Omental fat pad (tissue), 4 donors: ENCODE measurements around the gene SLN. TPM values are rescaled to one million over a fixed set of nuclear protein-coding genes. Genes with fewer than 3 reads are reported as not detected.

ENCODE experiments used
- ATAC-seq: fragments of 150-250 bp; one replicate; pipeline ENCODE4 v1.9.1; 2016; ENCODE audit warnings: mild to moderate bottlenecking, moderate library complexity; ENCODE audit not compliant: low FRiP score
- DNase-seq: peaks from one replicate; pipeline ENCODE4 v3.0.0-alpha.2; 2019; ENCODE audit warnings: low spot score
- total RNA-seq, 4 donors: library from RNA; depleted of rRNA; stranded (reverse); fragments of >200 nt; gene quantifications; one replicate each; pipeline ENCODE4 v1.1.0, GENCODE V29; 2016
- TF ChIP-seq, protein P1 (sequence below), 3 donors: fragments of 450-650 bp; IDR thresholded peaks; one replicate each; pipeline ENCODE4 v1.5.1; 2016 to 2017; ENCODE audit warnings: antibody characterized with exemption in 3 of 3, mild to moderate bottlenecking in 3 of 3, moderate library complexity in 2 of 3

The SLN gene
- total RNA-seq, 4 donors from 2014 or later = not detected

DNA sequence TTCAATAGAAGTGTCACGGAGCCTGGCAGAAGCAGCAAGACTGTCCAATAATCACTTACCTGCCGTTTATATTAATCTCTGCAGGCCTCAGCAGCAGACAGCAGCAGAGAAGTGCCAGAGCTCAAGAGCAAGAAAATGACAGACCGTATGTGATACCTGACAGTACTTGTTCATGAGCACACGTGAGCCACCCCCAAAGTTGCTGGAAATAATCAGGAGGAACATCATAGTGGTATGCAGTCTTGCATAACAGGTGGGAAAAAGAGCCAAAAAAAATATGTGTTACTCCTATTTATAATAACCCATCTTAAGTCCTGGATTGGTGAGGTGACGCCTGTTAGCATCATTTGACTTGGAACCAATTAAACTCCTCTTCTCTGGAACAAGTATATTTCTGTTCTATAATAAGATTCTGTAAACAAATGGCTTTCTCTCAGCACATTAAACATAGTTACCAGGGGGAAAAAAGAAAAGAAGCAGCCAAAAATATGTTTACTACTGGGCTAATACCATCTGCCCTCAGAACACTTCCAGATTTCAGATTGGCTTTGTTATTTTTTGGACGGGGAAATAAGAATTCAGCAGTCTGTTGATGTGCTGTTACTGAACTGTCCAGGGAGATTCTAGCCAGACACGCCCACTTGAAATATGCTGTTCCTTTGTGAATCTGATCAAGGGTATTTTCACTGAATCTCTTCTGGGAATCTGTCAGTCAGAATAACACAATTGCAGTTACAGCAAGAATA is 7.9 kb upstream of the SLN start:
- TF ChIP-seq, protein P1, sequence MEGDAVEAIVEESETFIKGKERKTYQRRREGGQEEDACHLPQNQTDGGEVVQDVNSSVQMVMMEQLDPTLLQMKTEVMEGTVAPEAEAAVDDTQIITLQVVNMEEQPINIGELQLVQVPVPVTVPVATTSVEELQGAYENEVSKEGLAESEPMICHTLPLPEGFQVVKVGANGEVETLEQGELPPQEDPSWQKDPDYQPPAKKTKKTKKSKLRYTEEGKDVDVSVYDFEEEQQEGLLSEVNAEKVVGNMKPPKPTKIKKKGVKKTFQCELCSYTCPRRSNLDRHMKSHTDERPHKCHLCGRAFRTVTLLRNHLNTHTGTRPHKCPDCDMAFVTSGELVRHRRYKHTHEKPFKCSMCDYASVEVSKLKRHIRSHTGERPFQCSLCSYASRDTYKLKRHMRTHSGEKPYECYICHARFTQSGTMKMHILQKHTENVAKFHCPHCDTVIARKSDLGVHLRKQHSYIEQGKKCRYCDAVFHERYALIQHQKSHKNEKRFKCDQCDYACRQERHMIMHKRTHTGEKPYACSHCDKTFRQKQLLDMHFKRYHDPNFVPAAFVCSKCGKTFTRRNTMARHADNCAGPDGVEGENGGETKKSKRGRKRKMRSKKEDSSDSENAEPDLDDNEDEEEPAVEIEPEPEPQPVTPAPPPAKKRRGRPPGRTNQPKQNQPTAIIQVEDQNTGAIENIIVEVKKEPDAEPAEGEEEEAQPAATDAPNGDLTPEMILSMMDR (IDR thresholded peaks at IDR 0.05) = no peak
- DNase-seq = no peak
- ATAC-seq = peak; percentile 51

DNA sequence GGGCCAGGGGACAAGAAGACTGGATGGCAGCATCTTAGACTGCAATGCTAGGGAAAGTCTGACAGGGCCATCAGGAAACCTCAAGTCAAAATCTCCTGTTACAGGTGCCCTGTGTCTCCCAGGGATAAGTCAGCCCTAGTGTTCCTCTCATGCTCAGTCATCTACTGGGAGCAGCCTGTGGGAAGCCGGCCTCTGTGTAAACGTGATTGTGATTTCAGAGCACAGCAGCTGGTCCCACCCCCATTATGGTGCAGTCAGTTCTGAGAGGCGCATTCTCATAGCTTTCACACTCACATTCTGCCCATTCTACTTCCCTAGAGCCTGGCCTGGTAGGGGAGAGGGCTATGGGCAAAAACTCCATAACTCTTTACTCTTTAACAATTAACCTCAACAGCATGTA is 7.2 kb upstream of the SLN start:
- no peak for ATAC-seq
- TF ChIP-seq, protein P1 (IDR thresholded peaks at IDR 0.05) = no peak
- DNase-seq = no peak

DNA sequence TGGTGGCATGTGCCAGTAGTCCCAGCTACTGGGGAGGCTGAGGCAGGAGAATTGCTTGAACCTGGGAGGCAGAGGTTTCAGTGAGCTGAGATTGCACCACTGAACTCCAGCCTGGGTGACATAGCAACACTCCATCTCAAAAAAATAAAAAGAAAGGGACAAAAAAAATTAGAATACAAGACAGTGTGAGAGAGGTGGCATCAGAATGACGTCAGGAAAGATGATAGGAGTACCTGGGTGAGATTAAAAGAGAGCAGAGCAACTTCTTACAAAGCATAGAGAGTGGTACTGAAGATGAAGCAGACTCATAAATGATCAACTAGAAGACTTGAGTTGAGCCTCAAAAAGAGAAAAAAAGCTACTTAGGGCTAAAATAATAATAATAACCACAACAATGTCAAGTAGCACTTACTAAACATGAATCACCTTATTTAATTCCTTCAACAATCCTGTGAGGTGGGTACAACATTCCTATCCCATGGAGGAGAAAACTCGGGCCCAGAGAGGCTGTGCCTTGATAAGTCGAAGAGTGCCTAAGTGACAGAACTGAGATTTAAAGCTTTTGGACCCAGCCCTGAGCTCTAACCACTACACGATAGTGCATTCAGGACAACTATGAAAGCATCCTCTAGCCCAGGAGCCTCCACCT is 5.2 kb upstream of the SLN start:
- no peak for DNase-seq
- TF ChIP-seq, protein P1 (IDR thresholded peaks at IDR 0.05) = no peak
- ATAC-seq = no peak

DNA sequence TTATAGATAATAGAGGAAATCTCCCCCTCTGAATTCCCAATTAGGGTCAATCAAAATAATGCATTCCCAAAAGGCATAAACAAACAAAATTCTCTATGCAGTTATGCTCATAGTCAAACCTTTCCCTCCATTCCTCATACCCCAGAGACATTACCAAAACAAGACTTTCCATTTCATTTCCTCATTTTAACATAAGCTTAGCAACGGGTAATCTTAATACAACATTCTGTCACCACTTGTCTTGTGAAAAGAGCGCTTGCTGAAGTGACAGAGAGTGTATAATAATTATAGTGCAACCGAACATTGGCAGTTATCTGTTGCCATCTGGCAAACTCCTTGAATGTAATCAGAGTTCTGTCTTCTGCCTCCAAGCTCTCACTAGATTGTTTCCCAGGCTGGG is 1.2 kb upstream of the SLN start:
- TF ChIP-seq, protein P1 (IDR thresholded peaks at IDR 0.05) = no peak
- ATAC-seq = no peak
- no peak for DNase-seq

DNA sequence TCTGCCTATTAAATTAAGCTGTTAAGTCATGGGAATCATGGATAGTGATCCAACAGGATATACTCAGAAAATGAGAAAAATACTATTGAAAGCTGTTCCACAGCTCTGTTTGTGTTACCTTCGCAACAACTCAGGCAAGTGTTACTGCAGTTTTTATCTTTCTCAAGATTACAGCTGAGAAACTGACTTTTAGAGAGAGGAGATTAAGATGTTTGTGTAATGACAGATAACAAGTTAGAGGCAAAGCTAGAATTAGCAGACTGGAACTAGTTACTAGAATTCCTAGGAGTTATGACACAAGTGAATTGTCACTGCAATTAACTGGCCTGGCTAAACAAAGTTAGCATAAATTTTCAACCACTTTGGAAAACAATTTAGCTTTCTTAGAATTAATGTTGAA is 1.6 kb downstream of the SLN start:
- ATAC-seq (no peak), DNase-seq (no peak)
- TF ChIP-seq, protein P1 (IDR thresholded peaks at IDR 0.05) = no peak

DNA sequence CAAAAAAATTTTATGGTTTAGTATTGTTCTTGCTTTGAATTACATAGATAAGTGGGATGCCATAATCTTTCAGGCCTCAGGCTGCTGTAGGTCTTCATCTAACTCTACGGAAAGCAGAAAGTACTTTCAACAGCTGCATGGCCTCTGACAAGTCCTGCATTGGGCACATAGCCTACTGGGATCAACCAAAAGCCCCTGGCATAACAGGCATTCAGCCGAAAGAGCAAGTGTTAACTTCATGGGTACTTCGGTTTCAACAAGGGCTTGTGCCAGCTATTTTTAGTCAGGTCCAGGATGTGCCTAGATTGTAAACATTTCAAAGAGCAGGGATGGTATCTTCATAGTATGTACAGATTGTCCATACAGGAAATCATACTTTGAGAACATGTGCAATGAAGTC is 3.1 kb downstream of the SLN start:
- TF ChIP-seq, protein P1 (IDR thresholded peaks at IDR 0.05) = no peak
- ATAC-seq = no peak
- no peak for DNase-seq

DNA sequence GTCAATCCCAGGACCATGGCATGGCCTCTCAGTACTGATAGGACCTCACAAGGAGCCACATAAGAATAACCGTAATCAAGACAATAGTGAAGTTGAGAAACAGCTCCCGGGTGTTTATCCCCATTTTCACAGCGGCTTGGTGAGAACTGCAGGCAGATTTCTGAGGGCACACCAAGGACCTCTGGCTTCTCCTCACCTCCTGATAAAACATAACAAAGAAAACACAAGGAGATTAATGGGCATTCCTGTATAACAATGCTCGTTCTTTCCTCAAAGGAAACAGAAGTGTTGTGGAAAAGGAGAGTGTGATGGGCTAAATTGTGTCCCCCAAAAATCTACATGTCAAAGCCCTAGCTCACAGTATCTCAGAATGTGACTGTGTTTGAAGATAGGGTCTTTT is 4.0 kb downstream of the SLN start:
- TF ChIP-seq, protein P1 (IDR thresholded peaks at IDR 0.05) = no peak
- ATAC-seq (no peak), DNase-seq (no peak)
